AG10803 (cell line): Measurements from ENCODE around the gene GEMIN4.
"Not testable (repeated sequence)": the region's sequence is repeated elsewhere in the genome, so short reads cannot be mapped to it uniquely, and the experiment has no call there.

ENCODE experiments used
- DNase-seq: peaks from one replicate; pipeline ENCODE4 v3.0.0; 2010; ENCODE audit warnings: low read depth
- H3K4me3 ChIP-seq: 2 replicates; pipeline ENCODE4 v1.5.1; 2011; ENCODE audit warnings: mild to moderate bottlenecking, low read length, control low read depth
- TF ChIP-seq, protein P1 (sequence below): conservative IDR thresholded peaks from 2 replicates; pipeline ENCODE4 v1.5.1; 2011; ENCODE audit warnings: mild to moderate bottlenecking, low read length, control low read depth, inconsistent platforms

The GEMIN4 gene

GRCh38 chr17:773467-774312 lies 21.6 kb upstream of the GEMIN4 start:
- no peak overlapping the region for H3K4me3 ChIP-seq
- no peak for DNase-seq
- TF ChIP-seq, protein P1, sequence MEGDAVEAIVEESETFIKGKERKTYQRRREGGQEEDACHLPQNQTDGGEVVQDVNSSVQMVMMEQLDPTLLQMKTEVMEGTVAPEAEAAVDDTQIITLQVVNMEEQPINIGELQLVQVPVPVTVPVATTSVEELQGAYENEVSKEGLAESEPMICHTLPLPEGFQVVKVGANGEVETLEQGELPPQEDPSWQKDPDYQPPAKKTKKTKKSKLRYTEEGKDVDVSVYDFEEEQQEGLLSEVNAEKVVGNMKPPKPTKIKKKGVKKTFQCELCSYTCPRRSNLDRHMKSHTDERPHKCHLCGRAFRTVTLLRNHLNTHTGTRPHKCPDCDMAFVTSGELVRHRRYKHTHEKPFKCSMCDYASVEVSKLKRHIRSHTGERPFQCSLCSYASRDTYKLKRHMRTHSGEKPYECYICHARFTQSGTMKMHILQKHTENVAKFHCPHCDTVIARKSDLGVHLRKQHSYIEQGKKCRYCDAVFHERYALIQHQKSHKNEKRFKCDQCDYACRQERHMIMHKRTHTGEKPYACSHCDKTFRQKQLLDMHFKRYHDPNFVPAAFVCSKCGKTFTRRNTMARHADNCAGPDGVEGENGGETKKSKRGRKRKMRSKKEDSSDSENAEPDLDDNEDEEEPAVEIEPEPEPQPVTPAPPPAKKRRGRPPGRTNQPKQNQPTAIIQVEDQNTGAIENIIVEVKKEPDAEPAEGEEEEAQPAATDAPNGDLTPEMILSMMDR = no peak

DNA sequence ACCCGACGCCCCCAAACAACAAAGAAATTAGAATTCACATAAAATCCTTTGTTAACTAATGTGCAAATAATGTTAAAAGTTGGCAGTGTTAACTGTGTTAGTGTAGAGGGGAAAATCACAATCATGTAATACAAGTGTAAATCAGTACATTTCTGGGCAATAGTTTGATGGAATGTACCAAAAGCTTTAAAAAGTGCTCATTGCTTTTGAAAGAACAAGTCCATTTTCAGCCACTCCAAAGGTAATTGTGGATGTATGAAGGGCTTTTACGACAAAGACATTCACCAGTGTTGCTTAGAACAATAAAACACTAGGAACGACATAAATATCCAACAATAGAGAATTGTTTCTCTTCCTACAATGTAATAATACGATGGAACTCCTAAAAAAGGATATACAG lies 21.0 kb upstream of the GEMIN4 start:
- H3K4me3 ChIP-seq = no peak overlapping the region
- TF ChIP-seq, protein P1 = no peak
- DNase-seq = no peak

- H3K4me3 ChIP-seq = no peak overlapping the region
- DNase-seq = no peak
- TF ChIP-seq, protein P1 = no peak
Observed at GRCh38 chr17:767076-767475, 15.0 kb upstream of the GEMIN4 start.

GRCh38 chr17:760371-760770 lies 8.3 kb upstream of the GEMIN4 start:
- no peak overlapping the region for H3K4me3 ChIP-seq
- TF ChIP-seq, protein P1 = no peak
- no peak for DNase-seq

DNA sequence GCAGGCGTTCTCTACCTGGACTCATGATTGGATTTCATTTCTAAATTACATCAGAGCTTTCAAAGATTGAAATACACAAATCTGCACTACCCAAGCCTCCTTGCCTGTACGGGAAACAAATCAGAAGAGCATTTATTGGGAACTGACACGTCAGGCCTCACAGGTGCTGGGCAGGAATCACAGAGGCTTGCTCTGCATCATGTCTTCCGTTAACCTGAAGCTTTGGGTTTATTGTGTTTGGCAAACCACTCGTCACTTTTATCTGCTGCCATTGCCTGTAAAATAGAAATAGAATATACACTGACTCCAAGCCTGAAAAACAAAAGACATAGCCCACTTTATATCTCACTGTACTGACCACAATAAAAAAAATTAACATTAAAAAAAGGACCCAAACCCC lies 7.9 kb upstream of the GEMIN4 start:
- TF ChIP-seq, protein P1 = no peak
- no peak for DNase-seq
- no peak overlapping the region for H3K4me3 ChIP-seq

DNA sequence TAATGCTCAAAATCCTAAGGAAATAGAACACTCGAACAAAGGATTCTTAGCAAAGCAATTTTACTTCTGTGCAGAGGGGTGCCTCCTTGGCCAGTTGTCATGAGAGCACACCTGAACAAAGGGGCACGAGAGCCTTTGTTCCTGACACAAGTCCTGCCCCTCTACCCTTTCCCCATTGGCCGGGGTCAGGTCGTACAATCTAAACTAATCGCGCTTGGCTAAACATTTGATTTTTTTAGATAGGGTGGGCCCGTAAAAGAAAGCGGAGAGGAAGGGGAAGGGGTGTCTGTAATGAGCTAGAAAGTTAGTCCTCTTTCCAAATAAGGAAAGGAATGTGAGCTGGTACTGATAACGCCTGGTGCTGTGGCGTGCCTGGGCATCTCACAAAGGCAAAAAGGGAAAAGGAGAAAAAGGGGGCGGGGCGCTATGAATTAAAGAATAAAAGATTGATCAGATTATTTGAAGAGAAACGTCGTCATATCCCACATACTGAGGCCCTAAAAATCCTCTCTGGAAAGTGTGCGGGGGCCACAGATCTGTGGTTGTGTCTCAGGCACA lies 4.0 kb upstream of the GEMIN4 start:
- DNase-seq, H3K4me3 ChIP-seq: not testable (repeated sequence)

DNA sequence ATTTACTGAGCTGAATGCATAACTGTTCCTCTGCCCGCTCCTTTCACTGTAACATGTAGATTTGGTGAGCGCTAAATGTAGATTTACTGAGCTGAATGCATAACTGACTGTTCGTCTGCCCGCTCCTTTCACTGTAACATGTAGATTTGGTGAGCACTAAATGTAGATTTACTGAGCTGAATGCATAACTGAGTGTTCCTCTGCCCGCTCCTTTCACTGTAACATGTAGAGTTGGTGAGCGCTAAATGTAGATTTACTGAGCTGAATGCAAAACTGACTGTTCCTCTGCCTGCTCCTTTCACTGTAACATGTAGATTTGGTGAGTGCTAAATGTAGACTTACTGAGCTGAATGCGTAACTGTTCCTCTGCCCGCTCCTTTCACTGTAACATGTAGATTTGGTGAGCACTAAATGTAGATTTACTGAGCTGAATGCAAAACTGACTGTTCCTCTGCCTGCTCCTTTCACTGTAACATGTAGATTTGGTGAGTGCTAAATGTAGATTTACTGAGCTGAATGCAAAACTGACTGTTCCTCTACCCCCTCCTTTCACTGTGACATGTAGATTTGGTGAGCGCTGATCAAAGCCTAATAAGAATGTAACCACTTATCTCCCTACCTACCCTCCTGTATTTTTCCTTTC lies 3.4 kb upstream of the GEMIN4 start:
- not testable (repeated sequence) for H3K4me3 ChIP-seq, DNase-seq

DNA sequence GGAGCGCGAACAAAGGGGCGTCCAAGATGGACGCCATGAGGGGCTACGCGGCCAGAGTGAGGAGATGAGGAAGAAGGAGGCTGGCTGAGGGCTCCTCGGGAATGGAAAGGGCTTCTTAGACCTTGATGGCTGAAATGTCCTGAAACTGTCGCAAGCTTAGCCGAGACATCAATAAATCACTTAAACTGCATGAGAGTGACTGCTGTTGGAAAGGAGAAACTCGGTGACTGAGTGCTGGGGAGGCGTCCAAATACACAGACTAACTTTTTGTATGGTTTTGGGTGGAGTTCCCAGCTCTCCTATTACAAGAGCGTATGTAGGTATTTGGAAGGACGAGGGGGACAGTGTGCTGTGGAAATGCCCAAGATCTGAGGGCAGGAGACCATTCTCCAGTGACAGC lies 1.4 kb upstream of the GEMIN4 start:
- TF ChIP-seq, protein P1 = no peak
- no peak overlapping the region for H3K4me3 ChIP-seq
- no peak for DNase-seq
